NCI-H2171 (cell line): ENCODE measurements around the gene LILRB4.
"Not testable (repeated sequence)": the region's sequence is repeated elsewhere in the genome, so short reads cannot be mapped to it uniquely, and the experiment has no call there.

Experiments
- DNase-seq: peaks from one replicate; lab custom pipeline; 2025; lab: John Stamatoyannopoulos, UW

The LILRB4 gene

DNA sequence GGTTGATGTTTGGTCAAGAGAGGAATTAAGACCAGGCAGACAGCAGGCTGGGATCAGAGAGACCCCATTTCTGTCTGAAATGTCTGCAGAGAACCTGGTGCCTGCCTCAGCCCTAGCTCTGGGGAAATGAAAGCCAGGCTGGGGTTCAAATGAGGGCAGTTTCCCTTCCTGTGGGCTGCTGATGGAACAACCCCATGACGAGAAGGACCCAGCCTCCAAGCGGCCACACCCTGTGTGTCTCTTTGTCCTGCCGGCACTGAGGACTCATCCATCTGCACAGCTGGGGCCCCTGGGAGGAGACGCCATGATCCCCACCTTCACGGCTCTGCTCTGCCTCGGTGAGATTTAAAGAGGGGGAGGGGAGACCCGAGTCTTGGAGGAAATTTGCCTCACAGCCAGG lies at the start of gene LILRB4:
LILRB4 (plus strand) TSS at position 256 of the 400 bp plus-strand sequence; CDS start at position 305, 49 bp downstream.
- DNase-seq, result no peak

- DNase-seq, result no peak
These were observed 48.1 kb upstream of the LILRB4 start for GRCh38 chr19:54614726-54615125.

GRCh38 chr19:54616057-54616456 lies 46.7 kb upstream of the LILRB4 start:
- DNase-seq, result no peak

GRCh38 chr19:54616821-54617560 lies 45.8 kb upstream of the LILRB4 start:
- no peak for DNase-seq

DNA sequence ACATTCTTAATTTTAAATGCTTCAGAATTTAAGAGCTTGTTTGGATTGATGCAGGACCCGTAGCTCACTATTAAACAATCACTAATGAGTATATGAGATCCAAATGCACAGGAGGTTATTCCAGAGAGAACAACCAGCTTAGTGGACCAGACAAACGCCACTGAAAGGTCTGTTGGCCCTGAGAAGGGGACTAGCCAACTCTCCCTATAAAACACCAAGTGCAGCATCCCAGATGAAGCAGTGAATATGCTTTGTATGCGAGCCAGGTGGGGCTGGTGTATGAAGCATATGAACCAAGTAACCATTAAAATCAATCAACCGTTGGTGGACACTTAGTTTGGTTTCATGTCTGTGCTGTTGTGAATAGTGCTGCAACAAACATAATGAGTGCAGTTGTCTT lies 42.3 kb upstream of the LILRB4 start:
- DNase-seq, result no peak

DNA sequence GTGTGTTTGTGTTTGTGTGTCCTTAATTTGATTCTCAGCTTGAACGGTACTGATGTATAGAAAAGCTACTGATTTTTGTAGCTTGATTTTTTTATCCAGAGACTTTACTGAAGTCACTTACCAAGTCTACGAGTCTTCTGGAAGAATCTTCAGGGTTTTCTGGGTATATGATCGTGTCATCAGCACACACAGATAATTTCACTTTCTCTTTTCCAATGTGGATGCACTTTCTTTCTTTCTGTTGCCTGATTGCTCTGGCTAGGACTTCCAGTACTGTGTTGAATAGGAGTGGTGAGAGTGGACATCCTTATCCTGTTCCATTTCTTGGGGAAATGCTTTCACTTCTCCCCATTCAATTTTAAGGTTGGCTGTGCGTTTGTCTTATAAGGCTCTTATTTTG lies 40.4 kb upstream of the LILRB4 start:
- DNase-seq, result no peak

- not testable (repeated sequence) for DNase-seq
These were observed 38.6 kb upstream of the LILRB4 start for GRCh38 chr19:54624234-54624633.

GRCh38 chr19:54624934-54625730 lies 37.7 kb upstream of the LILRB4 start:
- DNase-seq, result not testable (repeated sequence)

DNA sequence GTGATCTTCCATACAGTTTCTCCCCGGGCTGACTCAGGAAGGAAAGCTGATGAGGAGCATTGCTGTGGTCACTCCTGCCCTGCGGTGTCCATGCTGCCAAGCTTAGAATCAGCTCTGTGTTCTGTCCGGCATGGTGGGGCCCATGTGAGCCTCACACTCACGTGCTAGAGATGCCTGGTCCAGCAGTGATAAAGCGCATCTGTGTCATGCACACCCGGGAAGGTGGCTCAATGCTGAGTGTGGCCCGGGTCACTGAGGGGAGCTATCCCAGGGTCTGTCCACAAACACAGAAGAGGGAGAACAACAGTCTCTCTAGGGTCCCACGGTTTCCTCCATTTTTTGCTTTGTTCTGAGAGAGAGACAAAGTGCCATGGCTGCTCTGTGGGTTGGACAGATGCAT lies 36.0 kb upstream of the LILRB4 start:
- no peak for DNase-seq

- DNase-seq, result not testable (repeated sequence)
These were observed 34.9 kb upstream of the LILRB4 start for GRCh38 chr19:54627912-54628311.

DNA sequence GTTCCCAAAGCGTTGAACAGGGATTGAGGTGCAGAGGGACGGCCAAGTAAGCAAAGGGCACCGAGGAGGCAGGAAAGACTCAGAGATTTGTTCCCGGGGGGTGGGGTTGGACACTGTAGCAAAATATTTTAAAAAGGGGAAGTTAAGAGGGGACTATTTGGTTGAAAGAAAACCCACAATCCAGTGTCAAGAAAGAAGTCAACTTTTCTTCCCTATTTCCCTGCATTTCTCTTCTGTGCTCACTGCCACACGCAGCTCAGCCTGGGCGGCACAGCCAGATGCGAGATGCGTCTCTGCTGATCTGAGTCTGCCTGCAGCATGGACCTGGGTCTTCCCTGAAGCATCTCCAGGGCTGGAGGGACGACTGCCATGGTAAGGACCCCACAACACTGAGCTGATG lies 32.5 kb upstream of the LILRB4 start, which contains the start of gene LILRB1:
LILRB1 (plus strand) TSS at position 223 of the 400 bp plus-strand sequence. CDS start 590 bp downstream, outside the sequence.
- DNase-seq, result not testable (repeated sequence)

- DNase-seq, result no peak
These were observed 32.0 kb upstream of the LILRB4 start for GRCh38 chr19:54630782-54631181.

DNA sequence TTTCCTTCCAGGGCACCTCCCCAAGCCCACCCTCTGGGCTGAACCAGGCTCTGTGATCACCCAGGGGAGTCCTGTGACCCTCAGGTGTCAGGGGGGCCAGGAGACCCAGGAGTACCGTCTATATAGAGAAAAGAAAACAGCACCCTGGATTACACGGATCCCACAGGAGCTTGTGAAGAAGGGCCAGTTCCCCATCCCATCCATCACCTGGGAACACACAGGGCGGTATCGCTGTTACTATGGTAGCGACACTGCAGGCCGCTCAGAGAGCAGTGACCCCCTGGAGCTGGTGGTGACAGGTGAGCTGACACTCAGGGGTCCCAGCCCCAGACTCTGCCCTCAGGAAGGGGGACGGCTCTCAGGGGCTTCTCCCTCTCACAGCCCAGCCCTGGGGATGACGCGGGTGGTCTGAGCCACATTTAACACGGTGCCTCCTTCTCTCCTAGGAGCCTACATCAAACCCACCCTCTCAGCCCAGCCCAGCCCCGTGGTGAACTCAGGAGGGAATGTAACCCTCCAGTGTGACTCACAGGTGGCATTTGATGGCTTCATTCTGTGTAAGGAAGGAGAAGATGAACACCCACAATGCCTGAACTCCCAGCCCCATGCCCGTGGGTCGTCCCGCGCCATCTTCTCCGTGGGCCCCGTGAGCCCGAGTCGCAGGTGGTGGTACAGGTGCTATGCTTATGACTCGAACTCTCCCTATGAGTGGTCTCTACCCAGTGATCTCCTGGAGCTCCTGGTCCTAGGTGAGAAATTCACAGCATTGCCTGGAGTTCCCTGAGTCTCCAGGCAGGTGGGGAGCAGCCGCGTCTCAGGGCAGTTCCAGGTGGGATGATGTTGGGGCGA lies 31.1 kb upstream of the LILRB4 start:
- DNase-seq, result not testable (repeated sequence)

DNA sequence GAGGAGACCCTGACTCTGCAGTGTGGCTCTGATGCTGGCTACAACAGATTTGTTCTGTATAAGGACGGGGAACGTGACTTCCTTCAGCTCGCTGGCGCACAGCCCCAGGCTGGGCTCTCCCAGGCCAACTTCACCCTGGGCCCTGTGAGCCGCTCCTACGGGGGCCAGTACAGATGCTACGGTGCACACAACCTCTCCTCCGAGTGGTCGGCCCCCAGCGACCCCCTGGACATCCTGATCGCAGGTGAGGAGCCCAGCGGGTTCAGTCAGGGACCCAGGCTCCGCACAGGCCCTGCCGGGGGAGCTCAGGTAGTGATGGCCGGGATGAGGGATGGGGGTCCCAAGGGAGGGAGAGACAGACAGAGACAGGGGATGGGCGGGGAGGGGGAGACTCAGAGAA lies 30.3 kb upstream of the LILRB4 start:
- DNase-seq, result not testable (repeated sequence)

GRCh38 chr19:54633401-54633800 lies 29.4 kb upstream of the LILRB4 start:
- DNase-seq, result no peak

DNA sequence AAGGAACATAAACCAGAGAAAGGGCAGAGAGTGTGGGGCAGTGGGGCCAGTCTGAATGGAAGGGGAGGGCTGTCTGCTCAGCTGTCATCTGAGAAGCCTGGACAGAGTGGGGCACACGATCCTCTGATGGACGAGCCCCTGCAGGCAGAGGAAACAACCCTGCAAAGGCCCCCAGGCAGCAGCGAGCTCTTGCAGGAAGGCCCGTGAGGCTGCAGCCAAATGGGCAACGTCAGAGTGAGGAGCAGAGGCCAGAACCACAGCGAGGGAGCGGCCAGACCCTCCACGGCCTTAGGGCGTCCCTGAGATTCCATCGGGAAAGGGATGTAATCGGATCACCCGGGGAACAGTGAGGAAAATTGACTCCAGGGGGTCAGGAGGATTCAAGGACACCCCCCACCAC lies 26.7 kb upstream of the LILRB4 start:
- DNase-seq, result not testable (repeated sequence)

DNA sequence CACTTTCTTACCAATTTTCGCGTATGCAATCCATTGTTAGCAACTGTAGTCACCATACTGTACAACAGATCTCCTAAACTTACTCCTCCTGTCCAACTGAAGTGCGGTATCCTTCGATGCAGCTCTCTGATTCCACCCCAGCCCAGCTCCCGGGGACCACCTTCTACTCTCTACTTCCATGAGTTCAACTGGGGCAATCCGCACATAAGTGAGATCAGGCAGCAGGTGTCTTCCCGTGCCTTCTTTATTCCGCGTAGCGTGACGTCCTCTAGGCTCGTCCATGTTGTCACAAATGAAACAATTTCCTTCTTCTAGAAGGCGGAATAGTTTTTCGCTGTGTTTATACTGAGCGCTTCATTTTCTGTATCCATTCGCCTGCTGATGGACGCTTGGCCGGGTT lies 24.1 kb upstream of the LILRB4 start:
- no peak for DNase-seq

DNA sequence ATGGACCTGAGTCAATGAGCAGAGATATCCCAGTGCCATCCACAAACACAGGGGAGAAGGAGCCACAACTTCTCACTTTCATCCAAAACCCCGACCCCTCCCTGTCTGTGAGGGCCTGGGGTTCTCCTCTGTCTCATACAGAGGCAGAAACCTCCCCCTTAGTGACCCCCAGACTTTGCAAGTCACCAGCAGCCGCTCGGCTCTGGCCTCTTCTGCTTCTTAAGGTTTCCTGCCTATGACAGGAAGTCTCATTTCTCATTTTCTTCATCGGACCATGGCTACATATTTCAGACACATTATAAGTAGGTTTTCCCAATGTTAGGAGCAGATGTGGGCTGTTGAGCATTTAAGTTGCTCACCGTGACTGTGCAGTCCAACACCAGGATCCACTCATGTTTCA lies 19.8 kb upstream of the LILRB4 start:
- DNase-seq, result not testable (repeated sequence)

GRCh38 chr19:54643583-54643982 lies 19.2 kb upstream of the LILRB4 start:
- not testable (repeated sequence) for DNase-seq

DNA sequence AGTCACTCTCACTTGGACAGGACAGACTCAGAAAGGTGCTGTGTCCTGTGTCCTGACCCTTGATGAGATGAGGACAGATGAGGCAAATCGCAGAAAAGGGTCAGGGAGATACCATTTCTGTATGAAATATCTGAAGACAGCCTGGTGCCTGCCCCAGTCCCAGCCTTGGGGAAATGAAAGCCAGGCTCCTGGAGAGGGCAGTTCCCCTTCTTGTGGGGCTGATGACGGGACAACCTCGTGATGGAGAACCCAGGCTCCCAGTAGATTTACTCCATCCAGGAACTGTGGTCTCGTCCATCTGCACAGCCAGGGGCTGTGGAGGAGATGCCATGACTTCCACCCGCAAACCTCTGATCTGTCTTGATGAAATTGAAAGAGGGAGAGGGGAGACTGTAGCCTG lies 18.7 kb upstream of the LILRB4 start:
- DNase-seq, result no peak

DNA sequence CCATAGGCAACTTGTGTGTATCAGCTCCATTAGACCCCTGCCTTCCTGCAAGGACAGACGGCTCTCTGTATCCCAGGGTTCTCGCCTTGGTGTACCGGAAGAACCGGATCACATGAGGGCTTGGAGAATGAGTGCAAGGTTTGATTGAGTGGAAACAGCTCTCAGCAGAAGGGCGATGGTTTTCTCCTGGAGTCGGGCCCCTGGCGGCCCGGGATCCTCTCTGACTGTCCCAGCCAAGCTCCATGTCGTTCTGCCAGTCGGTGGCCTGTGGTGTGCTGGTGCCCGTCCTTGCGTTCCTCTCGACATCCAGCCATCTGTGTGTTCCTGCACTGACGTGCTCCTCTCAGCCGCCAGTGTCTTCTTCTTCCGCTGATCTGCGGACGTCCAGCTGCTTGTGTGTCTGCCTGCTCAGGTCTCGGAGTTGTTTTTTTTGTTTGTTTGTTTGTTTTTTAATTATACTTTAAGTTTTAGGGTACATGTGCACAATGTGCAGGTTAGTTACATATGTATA lies 16.4 kb upstream of the LILRB4 start:
- DNase-seq, result no peak

DNA sequence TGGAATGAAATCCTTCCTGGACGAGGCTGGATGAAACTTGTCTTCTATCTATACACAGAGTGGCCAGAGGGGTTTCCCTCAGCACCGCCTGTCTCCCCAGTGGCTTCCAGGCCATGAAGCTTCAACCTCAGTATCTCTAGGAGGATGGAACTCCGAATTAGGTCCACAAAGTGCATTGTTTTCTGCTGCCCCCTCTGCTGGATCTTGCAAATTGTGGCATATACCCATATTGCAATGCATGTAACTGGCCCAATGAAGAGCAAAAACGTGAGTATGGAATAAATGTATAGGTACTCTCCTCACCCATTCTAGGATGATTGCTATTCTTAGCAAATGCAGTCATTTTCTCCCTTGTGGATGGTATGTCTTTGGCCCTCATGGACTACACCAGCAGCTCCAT lies 14.7 kb upstream of the LILRB4 start:
- no peak for DNase-seq
